Muscle layer of duodenum (tissue), 2 donors: ENCODE measurements around the gene DBX2.

Experiments
- H3K27ac ChIP-seq: one replicate; pipeline ENCODE4 v1.7.0; 2013; ENCODE audit warnings: mild to moderate bottlenecking, low read length
- H3K27me3 ChIP-seq: one replicate; pipeline ENCODE4 v1.7.0; 2013; ENCODE audit warnings: low read depth, mild to moderate bottlenecking, control low read depth, low read length
- H3K36me3 ChIP-seq, 2 donors: one replicate each; pipeline ENCODE4 v1.7.0; 2013; ENCODE audit warnings: low read length in 2 of 2, control low read depth in 1 of 2, mild to moderate bottlenecking in 1 of 2; ENCODE audit not compliant: insufficient read depth in 2 of 2, control insufficient read depth in 1 of 2
- H3K4me1 ChIP-seq, 2 donors: one replicate each; pipeline ENCODE4 v1.7.0; 2013; ENCODE audit warnings: low read length in 2 of 2, mild to moderate bottlenecking in 2 of 2, control low read depth in 1 of 2, moderate library complexity in 1 of 2; ENCODE audit not compliant: insufficient read depth in 2 of 2, control insufficient read depth in 1 of 2
- H3K4me3 ChIP-seq, 2 donors: one replicate each; pipeline ENCODE4 v1.7.0; 2013; ENCODE audit warnings: low read length in 2 of 2, low read depth in 1 of 2, mild to moderate bottlenecking in 1 of 2
- H3K9me3 ChIP-seq, 2 donors: one replicate each; pipeline ENCODE4 v1.7.0; 2013; ENCODE audit warnings: low read length in 2 of 2, control low read depth in 1 of 2, mild to moderate bottlenecking in 1 of 2; ENCODE audit not compliant: control insufficient read depth in 1 of 2
- donor health status: healthy.

The DBX2 gene

DNA sequence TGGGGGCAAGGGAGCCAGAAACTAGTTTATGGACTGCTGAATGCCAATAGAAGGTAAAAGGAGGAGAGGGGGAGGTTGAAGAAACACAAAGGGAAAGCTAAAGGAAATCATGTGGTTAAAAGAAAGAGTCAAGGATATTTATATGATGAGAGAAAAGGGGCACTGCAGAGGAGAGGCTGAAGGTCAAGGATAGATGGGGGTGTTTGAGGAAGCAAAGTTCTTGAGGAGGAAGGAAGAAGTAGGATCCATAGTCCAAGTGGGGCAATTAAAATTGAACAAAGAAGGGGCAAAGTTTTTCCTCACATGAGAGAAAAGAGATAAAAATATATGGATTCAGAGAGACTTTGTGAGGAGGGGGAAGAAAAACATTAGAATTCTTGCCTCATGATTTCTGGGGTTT lies 10.1 kb upstream of the DBX2 start:
- H3K9me3 ChIP-seq = no peaks in the 10 kb centered on the region
- no peaks in the 10 kb centered on the region for H3K36me3 ChIP-seq
- no peaks in the 10 kb centered on the region for H3K4me1 ChIP-seq
- no peak overlapping the region for H3K27ac ChIP-seq
- H3K4me3 ChIP-seq = no peak overlapping the region
- H3K27me3 ChIP-seq = no peaks in the 10 kb centered on the region

DNA sequence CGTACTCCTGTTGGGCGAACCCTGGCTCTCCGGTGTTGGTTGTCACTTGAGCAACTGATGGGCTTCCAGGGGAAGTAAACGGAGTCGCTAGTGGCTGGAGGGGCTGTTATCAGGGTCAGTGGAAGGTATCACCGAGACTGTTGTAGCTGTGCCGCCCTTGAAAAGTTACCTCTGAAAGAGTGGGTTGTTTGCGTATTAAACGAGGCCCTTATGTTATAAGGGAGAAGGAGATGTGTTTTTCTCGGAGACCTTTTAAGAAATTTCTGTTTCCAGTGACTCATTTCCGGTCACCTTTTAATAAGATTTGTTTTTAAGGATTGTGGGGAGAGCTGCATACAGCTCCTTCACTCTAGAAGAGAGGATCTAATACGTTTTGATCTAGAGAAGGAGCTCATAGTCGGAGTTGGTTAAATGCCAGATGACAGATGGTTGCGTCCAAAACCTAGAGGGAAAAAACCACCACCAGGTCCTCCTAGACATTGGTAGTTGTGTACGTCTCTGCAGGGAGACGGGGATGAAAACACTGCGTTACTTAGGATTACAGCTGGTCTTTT lies 750 bp upstream of the DBX2 start:
- peaks cover 9% of the 10 kb centered on the region for H3K27me3 ChIP-seq
- no peaks in the 10 kb centered on the region for H3K9me3 ChIP-seq
- H3K36me3 ChIP-seq = no peaks in the 10 kb centered on the region
- peaks cover 0 to 11% of the 10 kb centered on the region in 2 donors for H3K4me1 ChIP-seq
- H3K4me3 ChIP-seq = peak overlapping the region in 1 of 2 donors; percentile 72
- H3K27ac ChIP-seq = no peak overlapping the region

DNA sequence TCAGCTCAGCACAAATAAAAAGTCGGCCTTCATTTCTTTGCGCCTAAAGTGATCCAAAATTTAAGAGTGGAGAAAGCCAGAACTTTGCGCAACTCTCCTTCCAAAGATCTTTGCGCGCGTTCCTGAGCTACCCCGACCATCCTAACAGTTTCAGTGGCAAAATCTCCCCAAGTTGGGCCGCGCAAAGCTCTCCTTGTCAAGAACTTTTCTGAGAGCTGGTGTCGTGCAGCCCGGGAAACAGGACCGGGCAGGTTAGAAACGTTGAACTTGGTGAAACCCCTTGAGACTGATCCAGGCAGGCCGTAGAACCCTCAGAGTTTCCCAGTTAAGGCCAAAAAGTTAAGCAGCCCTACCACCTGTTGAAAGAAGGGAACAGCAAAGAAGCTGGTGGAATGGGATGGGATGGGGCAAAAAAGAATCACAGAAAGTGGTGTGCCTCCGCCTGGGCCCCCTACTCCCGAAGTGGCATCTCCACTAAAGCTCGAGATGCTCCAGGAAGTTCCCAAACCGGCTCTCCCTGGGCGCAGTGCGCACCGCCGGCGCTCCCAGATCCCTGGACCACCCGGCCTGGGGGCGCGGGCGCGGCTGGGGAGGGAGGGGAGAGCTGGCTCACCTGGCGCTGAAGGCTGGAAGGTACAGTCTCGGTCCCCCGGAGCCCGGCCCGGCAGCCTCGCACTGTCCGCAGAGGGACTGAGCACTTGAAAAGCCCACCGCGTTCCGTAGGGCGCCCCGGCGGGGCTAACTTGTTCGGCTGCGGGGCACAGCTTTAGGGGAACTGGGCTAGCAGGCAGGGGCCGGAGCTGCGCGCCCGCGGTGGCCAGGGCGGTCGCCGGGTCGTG lies 768 bp downstream of the DBX2 start:
- Histone ChIP-seq H3K27me3 (peaks cover 9% of the 10 kb centered on the region), H3K4me3 (peak overlapping the region in 1 of 2 donors; percentile 72), H3K9me3 (no peaks in the 10 kb centered on the region), H3K36me3 (no peaks in the 10 kb centered on the region), H3K4me1 (peaks cover 0 to 11% of the 10 kb centered on the region in 2 donors), H3K27ac (no peak overlapping the region)

DNA sequence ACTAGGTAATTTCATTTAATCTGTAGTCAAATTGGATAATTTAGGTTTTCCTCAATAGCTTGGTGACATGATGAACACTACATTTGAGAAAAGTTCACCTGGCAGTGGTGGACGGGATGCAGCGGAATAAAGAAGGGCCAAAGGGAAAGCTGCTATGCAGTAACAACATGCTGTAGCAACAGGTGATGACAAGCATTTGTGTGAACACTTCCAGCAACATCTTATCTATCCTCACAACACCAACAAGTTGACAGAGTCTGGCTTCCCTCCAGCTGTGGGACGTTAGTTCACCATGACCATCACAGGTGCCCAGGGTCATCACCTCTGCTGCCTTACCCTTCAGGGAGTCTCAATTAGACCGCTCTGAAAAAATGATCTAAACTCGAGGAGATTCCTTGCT lies 8.3 kb downstream of the DBX2 start:
- no peaks in the 10 kb centered on the region for H3K27me3 ChIP-seq
- H3K27ac ChIP-seq = no peak overlapping the region
- no peaks in the 10 kb centered on the region for H3K4me1 ChIP-seq
- no peaks in the 10 kb centered on the region for H3K9me3 ChIP-seq
- no peak overlapping the region for H3K4me3 ChIP-seq
- H3K36me3 ChIP-seq = no peaks in the 10 kb centered on the region

DNA sequence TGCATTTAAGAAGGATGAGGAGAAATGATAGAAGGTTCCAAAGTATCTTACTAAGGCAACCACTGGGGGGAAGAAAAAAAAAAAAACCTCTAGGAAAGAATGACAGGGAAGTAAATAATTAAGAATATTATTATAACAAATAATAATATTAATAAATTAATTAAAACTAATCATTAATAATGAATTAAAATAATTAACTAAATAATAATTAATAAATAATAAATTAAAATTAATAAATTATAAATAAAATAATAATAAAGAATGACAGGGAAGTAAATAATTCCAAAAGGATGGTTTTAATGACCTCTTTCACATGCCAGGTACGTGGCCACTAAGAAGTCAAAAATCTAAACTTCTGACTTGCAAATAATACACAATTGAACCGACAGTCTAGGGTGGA lies 9.9 kb downstream of the DBX2 start:
- no peak overlapping the region for H3K4me3 ChIP-seq
- H3K36me3 ChIP-seq = no peaks in the 10 kb centered on the region
- no peaks in the 10 kb centered on the region for H3K4me1 ChIP-seq
- no peak overlapping the region for H3K27ac ChIP-seq
- no peaks in the 10 kb centered on the region for H3K27me3 ChIP-seq
- H3K9me3 ChIP-seq = no peaks in the 10 kb centered on the region

DNA sequence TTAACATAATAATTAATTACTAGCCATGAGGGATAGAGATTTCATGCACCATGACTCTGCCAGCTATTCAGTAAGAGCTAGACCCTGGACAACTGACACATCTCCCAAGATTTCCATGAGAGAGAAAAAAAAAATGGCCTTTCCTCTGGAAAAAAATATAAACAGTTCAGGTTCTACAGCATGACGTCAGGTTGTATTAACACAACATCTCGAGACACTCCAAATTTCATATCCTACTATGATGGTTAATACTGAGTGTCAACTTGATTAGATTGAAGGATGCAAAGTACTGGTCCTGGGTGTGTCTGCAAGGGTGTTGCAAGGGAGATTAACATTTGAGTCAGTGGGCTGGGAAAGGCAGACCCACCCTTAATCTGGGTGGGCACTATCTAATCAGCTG lies 11.1 kb downstream of the DBX2 start:
- Histone ChIP-seq H3K9me3 (no peaks in the 10 kb centered on the region), H3K27ac (no peak overlapping the region), H3K27me3 (no peaks in the 10 kb centered on the region), H3K36me3 (no peaks in the 10 kb centered on the region), H3K4me3 (no peak overlapping the region), H3K4me1 (no peaks in the 10 kb centered on the region)

DNA sequence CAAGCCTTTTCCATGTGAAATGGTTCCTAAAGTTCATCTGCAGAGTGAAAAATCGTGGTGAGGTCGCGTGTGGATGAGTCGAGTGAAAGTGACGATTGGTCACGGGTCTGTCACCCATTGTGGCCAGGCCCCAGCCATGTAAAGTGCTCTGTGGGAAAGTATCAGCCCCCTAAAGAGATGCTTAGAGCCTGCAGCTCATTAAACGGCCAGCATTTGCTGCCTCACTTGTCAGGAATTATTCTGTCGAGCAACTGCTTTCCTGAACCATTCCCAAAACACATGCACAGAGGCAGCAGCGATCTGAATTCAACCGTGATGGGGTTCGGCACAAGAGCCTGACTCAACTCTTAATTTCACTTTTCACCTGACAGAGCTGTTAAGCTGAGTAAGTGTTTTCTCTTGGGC lies 16.0 kb downstream of the DBX2 start:
- H3K4me3 ChIP-seq = no peak overlapping the region
- no peaks in the 10 kb centered on the region for H3K27me3 ChIP-seq
- H3K36me3 ChIP-seq = no peaks in the 10 kb centered on the region
- H3K27ac ChIP-seq = no peak overlapping the region
- no peaks in the 10 kb centered on the region for H3K9me3 ChIP-seq
- no peaks in the 10 kb centered on the region for H3K4me1 ChIP-seq

DNA sequence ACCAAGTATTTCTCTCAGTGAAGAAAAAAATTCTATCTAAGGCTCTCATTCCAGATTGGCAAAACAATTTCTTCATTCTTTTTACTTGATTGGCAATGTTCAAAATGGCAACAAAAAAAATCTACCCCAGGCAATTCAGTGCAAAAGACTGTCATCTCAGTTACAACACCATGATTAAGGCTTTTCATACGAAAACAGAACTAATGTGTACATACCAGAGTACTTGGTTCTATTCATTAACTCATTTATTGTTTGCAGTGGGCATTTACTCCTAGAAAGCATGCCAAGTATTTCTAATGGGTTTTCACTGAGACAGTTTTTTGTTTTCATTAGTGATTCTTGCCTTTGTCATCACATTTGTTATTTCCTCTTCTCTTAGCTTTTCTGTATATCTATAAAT lies 33.0 kb downstream of the DBX2 start:
- no peak overlapping the region for H3K27ac ChIP-seq
- no peaks in the 10 kb centered on the region for H3K27me3 ChIP-seq
- no peaks in the 10 kb centered on the region for H3K36me3 ChIP-seq
- H3K4me1 ChIP-seq = no peaks in the 10 kb centered on the region
- peaks cover 3 to 9% of the 10 kb centered on the region in 2 donors for H3K9me3 ChIP-seq
- H3K4me3 ChIP-seq = no peak overlapping the region

DNA sequence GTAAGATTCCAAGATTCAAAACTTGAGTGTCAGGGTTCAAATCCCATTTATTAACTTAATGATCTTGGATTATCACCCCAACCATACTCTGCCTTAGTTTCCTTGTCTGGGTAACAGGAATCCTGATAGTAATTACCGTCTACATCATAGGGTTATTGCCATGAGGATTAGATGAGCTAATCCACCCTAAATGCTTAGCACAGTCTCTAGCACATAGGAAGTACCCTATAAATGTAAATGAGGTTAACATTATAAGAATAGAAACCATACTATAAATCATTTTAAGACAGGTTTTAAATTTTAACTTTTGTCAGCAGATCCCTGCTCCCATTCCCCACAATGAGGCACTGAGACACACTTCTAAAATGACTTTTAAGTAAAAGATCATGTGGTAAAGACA lies 36.5 kb downstream of the DBX2 start:
- no peak overlapping the region for H3K27ac ChIP-seq
- H3K9me3 ChIP-seq = no peaks in the 10 kb centered on the region
- H3K4me3 ChIP-seq = no peak overlapping the region
- no peaks in the 10 kb centered on the region for H3K36me3 ChIP-seq
- no peaks in the 10 kb centered on the region for H3K4me1 ChIP-seq
- no peaks in the 10 kb centered on the region for H3K27me3 ChIP-seq

DNA sequence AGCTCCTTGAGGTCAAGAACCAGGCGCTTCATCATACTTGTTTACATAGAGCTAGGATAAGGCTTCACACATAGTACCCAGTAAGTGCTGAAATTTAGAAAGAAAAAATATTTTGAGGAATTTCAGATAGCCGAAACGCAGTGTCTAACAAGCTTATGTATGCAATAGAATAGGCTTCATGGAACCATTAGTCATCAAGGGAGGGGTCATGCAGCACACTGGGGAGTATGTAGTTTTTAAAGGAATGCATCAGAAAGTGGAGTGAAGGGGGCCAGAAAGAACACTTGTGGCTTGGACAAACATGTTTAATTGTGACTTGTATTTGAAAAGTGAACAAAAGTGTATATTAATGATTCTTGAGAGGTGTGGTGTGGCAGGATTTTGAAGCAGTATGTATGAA lies 38.1 kb downstream of the DBX2 start:
- Histone ChIP-seq H3K4me3 (no peak overlapping the region), H3K4me1 (no peaks in the 10 kb centered on the region), H3K36me3 (no peaks in the 10 kb centered on the region), H3K27ac (no peak overlapping the region), H3K27me3 (no peaks in the 10 kb centered on the region), H3K9me3 (no peaks in the 10 kb centered on the region)

DNA sequence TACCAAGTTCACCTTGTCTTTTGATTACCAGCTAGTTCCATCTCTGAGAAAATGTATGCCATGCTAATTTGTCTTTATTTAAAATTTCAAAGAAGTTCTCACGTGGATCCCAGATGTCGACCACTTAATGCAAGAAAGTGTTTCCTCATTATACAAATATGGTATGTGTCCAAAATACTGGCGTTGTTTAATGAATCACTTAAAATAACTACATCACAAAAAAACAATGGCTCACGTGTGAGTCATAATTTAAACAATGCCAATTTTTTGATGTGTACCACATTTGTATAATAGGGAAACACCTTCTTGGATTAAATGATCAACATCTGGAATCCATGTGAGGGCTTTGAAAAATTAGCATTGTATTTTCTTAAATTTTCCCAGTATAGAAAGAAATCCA lies 40.8 kb downstream of the DBX2 start:
- no peaks in the 10 kb centered on the region for H3K27me3 ChIP-seq
- no peaks in the 10 kb centered on the region for H3K9me3 ChIP-seq
- no peaks in the 10 kb centered on the region for H3K36me3 ChIP-seq
- H3K4me1 ChIP-seq = no peaks in the 10 kb centered on the region
- no peak overlapping the region for H3K4me3 ChIP-seq
- H3K27ac ChIP-seq = no peak overlapping the region

DNA sequence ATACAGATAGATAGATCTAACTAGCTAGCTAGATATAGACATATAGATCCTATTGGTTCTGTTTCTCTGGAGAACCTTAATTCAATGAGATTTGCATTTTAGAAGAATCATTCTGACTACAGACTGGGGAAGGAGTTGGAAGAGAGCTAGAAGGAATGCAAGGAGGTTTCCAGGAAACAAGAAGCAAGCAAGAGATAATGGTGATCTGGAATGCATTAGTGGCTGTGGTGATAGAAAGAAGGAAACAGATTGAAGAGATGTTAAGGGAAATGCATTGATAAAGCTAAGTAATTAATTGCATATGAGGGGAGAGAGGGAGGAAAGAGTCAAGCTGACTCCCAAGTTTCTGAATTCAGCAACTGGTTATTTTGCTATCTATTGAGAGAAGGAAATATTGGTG lies 42.7 kb downstream of the DBX2 start:
- H3K36me3 ChIP-seq = no peaks in the 10 kb centered on the region
- H3K9me3 ChIP-seq = no peaks in the 10 kb centered on the region
- no peaks in the 10 kb centered on the region for H3K27me3 ChIP-seq
- no peak overlapping the region for H3K4me3 ChIP-seq
- no peak overlapping the region for H3K27ac ChIP-seq
- no peaks in the 10 kb centered on the region for H3K4me1 ChIP-seq
